T-helper 1 cell treated with Interleukin-12 subunit alpha and Interleukin-12 subunit beta and Interleukin-4 antibody, amounts not matched to agents 30 ng/mL and 1 ng/mL, for 36 hours (primary cell): Measurements from ENCODE around the gene ZNF92. TPM values are rescaled to one million over a fixed set of nuclear protein-coding genes. Genes with fewer than 3 reads are reported as not detected.
"Not testable (repeated sequence)": the region's sequence is repeated elsewhere in the genome, so short reads cannot be mapped to it uniquely, and the experiment has no call there.

Experiments used
- intact Hi-C: fragments of 100-400 bp; cut with micrococcal nuclease; formaldehyde crosslinking; loops from one replicate; pipeline ENCODE4 v1.15.1; 2024
- total RNA-seq: library from RNA; stranded (reverse); gene quantifications from 2 replicates; pipeline ENCODE4 v1.2.3, GENCODE V29; 2022

ZNF92 gene
- 20.0 TPM in 2 replicates for total RNA-seq

GRCh38 chr7:65373608-65374351 is at the start of gene ZNF92:
TSS of gene ZNF92 (plus strand) at chr7:65373855. CDS start at chr7:65373998, 143 bp downstream.
- intact Hi-C loops: loop anchor here (1.0 to 10.0 kb wide), 15 partner anchors 149 to 1929 kb away; partner anchors contain the start of genes ERV3-1, VKORC1L1, ZNF107 and ZNF138

- intact Hi-C loops: no loop called here
Measured at GRCh38 chr7:65325793-65326432, 47.7 kb upstream of the ZNF92 start.

GRCh38 chr7:65338346-65338745 is 35.3 kb upstream of the ZNF92 start:
- intact Hi-C loops: no loop called here

GRCh38 chr7:65339257-65339656 is 34.4 kb upstream of the ZNF92 start:
- intact Hi-C loops: no loop called here

GRCh38 chr7:65342723-65343629 is 30.7 kb upstream of the ZNF92 start:
- intact Hi-C loops: no loop called here

- intact Hi-C loops: not testable (repeated sequence)
Measured at GRCh38 chr7:65344541-65344940, 29.1 kb upstream of the ZNF92 start.

GRCh38 chr7:65354263-65354662 is 19.4 kb upstream of the ZNF92 start:
- intact Hi-C loops: no loop called here

GRCh38 chr7:65369843-65370242 is 3.8 kb upstream of the ZNF92 start:
- intact Hi-C loops: loop anchor here (5.0 to 10.0 kb wide), 5 partner anchors 502 to 1932 kb away; partner anchors contain the start of gene VKORC1L1

- intact Hi-C loops: loop anchor here (5.0 to 10.0 kb wide), 5 partner anchors 501 to 1931 kb away; partner anchors contain the start of gene VKORC1L1
Measured at GRCh38 chr7:65371468-65371867, 2.2 kb upstream of the ZNF92 start.

GRCh38 chr7:65379318-65379717 is 5.7 kb downstream of the ZNF92 start:
- intact Hi-C loops: loop anchor here (10.0 kb wide), 1 partner anchor 1465 kb away; no protein-coding TSS in a partner anchor

- intact Hi-C loops: no loop called here
Measured at GRCh38 chr7:65381742-65382141, 8.1 kb downstream of the ZNF92 start.

GRCh38 chr7:65382452-65382851 is 8.8 kb downstream of the ZNF92 start:
- intact Hi-C loops: no loop called here

- intact Hi-C loops: no loop called here
Measured at GRCh38 chr7:65387891-65388290, 14.2 kb downstream of the ZNF92 start.

GRCh38 chr7:65390588-65390987 is 16.9 kb downstream of the ZNF92 start:
- intact Hi-C loops: no loop called here

GRCh38 chr7:65397730-65398142 is 24.1 kb downstream of the ZNF92 start:
- intact Hi-C loops: no loop called here

- intact Hi-C loops: not testable (repeated sequence)
Measured at GRCh38 chr7:65398671-65399070, 25.0 kb downstream of the ZNF92 start.

- intact Hi-C loops: not testable (repeated sequence)
Measured at GRCh38 chr7:65399101-65399500, 25.4 kb downstream of the ZNF92 start.

- intact Hi-C loops: no loop called here
Measured at GRCh38 chr7:65404020-65404419, 30.4 kb downstream of the ZNF92 start.

- intact Hi-C loops: not testable (repeated sequence)
Measured at GRCh38 chr7:65406706-65407105, 33.1 kb downstream of the ZNF92 start.

- intact Hi-C loops: no loop called here
Measured at GRCh38 chr7:65409363-65409762, 35.7 kb downstream of the ZNF92 start.

GRCh38 chr7:65411249-65411648 is 37.6 kb downstream of the ZNF92 start:
- intact Hi-C loops: no loop called here
